Fibroblast of lung (primary cell): ENCODE results near the gene ARHGEF11. TPM values are rescaled to one million over a fixed set of nuclear protein-coding genes. Genes with fewer than 3 reads are reported as not detected.

ENCODE experiments used
- DNase-seq, 2 donors: peaks; one replicate each; pipeline versions ENCODE4 v3.0.0 to v3.0.0-alpha.2; 2010; ENCODE audit warnings: low read depth in 2 of 2
- H2AFZ ChIP-seq: 2 replicates; pipeline ENCODE4 v1.5.1; 2012; ENCODE audit warnings: low read length, control low read depth, inconsistent platforms
- H3K27ac ChIP-seq: 2 replicates; pipeline ENCODE4 v1.5.1; 2011; ENCODE audit warnings: low read length, control low read depth; ENCODE audit not compliant: insufficient read depth
- H3K27me3 ChIP-seq: 2 replicates; pipeline ENCODE4 v1.5.1; 2011; ENCODE audit warnings: mild to moderate bottlenecking, low read length; ENCODE audit not compliant: control insufficient read depth, insufficient read depth
- H3K36me3 ChIP-seq: 2 replicates; pipeline ENCODE4 v1.5.1; 2011; ENCODE audit warnings: low read length; ENCODE audit not compliant: control insufficient read depth, insufficient read depth
- H3K4me1 ChIP-seq: 2 replicates; pipeline ENCODE4 v1.5.1; 2011; ENCODE audit warnings: low read length; ENCODE audit not compliant: control insufficient read depth, insufficient read depth; ENCODE audit errors: extremely low read depth
- H3K4me2 ChIP-seq: 2 replicates; pipeline ENCODE4 v1.5.1; 2011; ENCODE audit warnings: low read length, control low read depth; ENCODE audit not compliant: insufficient read depth; ENCODE audit errors: extremely low read depth
- H3K4me3 ChIP-seq, 4 experiments: fragments of 200-600 bp in 1 of 4; sonication (generic) in 1 of 4; replicated peaks in 1 of 4; 2 replicates each; pipeline ENCODE4 v1.5.1; 2011 to 2016; ENCODE audit warnings: low read length in 4 of 4, low read depth in 3 of 4, mild to moderate bottlenecking in 3 of 4, control low read depth in 2 of 4, inconsistent platforms in 1 of 4, mixed read lengths in 1 of 4; ENCODE audit not compliant: insufficient read depth in 1 of 4; ENCODE audit errors: control extremely low read depth in 1 of 4
- H3K79me2 ChIP-seq: 2 replicates; pipeline ENCODE4 v1.5.1; 2012; ENCODE audit warnings: mild to moderate bottlenecking, low read length, inconsistent platforms; ENCODE audit not compliant: control insufficient read depth, insufficient read depth
- H3K9ac ChIP-seq: 2 replicates; pipeline ENCODE4 v1.5.1; 2011; ENCODE audit warnings: mild to moderate bottlenecking, low read length, control low read depth; ENCODE audit not compliant: insufficient read depth
- H3K9me3 ChIP-seq: 2 replicates; pipeline ENCODE4 v1.5.1; 2012; ENCODE audit warnings: low read depth, low read length; ENCODE audit not compliant: control insufficient read depth, insufficient read depth
- H4K20me1 ChIP-seq: 2 replicates; pipeline ENCODE4 v1.5.1; 2011; ENCODE audit warnings: low read length; ENCODE audit not compliant: control insufficient read depth, insufficient read depth; ENCODE audit errors: extremely low read depth
- EZH2 ChIP-seq: IDR thresholded peaks from 2 replicates; pipeline ENCODE4 v1.5.1; 2012; ENCODE audit warnings: low read length, control low read depth, mild to moderate bottlenecking; ENCODE audit errors: missing control alignments
- polyA plus RNA-seq, 2 donors: library from polyadenylated mRNA; depleted of rRNA in 1 of 2; stranded (reverse) in 1 of 2; unstranded in 1 of 2; fragments of >200 nt; gene quantifications; 2 replicates each; pipeline ENCODE4 v1.2.1, GENCODE V29; 2011 to 2012; ENCODE audit warnings: missing spikeins in 1 of 2
- total RNA-seq: library from RNA; depleted of rRNA; stranded (reverse); fragments of >200 nt; gene quantifications from 2 replicates; pipeline ENCODE4 v1.2.1, GENCODE V29; 2014
- TF ChIP-seq, protein P1 (sequence below), 2 donors: IDR thresholded peaks in 1 of 2; conservative IDR thresholded peaks in 1 of 2; 1 replicate in 1 of 2; 2 replicates in 1 of 2; pipeline ENCODE4 v1.5.1; 2011 to 2012; ENCODE audit warnings: low read length in 2 of 2, control low read depth in 1 of 2, inconsistent platforms in 1 of 2, low read depth in 1 of 2, mild to moderate bottlenecking in 1 of 2

ARHGEF11 gene
- total and polyA plus RNA-seq, 2 donors (not counting 1 experiment from before 2014, with no cell fraction given) = 12.8 to 29.1 TPM

GRCh38 chr1:157087030-157087429, 41.5 kb upstream of the ARHGEF11 start:
- H3K4me2 ChIP-seq = no peak overlapping the region
- no peak for DNase-seq
- no peaks in the 10 kb centered on the region for H4K20me1 ChIP-seq

DNA sequence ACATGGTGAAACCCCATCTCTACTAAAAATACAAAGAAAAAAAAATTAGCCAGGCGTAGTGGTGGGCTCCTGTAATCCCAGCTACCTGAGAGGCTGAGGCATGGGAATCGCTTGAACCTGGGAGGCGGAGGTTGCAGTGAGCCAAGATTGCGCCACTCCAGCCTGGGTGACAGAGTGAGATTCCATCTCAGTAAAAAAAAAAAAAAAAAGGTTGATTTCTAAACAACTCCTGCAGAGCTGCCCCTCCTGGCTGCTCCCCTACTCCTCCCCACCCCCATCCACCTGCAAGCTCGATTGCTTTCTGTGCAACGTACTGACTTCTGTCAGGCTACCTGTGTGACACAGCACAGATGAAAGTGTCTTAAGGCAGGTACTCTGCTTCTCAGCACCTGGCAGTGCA, 40.8 kb upstream of the ARHGEF11 start:
- no peak for DNase-seq
- TF ChIP-seq, protein P1, sequence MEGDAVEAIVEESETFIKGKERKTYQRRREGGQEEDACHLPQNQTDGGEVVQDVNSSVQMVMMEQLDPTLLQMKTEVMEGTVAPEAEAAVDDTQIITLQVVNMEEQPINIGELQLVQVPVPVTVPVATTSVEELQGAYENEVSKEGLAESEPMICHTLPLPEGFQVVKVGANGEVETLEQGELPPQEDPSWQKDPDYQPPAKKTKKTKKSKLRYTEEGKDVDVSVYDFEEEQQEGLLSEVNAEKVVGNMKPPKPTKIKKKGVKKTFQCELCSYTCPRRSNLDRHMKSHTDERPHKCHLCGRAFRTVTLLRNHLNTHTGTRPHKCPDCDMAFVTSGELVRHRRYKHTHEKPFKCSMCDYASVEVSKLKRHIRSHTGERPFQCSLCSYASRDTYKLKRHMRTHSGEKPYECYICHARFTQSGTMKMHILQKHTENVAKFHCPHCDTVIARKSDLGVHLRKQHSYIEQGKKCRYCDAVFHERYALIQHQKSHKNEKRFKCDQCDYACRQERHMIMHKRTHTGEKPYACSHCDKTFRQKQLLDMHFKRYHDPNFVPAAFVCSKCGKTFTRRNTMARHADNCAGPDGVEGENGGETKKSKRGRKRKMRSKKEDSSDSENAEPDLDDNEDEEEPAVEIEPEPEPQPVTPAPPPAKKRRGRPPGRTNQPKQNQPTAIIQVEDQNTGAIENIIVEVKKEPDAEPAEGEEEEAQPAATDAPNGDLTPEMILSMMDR (conservative IDR thresholded peaks at IDR 0.05 in 1 of 2, IDR thresholded peaks at IDR 0.05 in 1 of 2; ENCODE audit: low read depth in 1 of 2, low read length in 2 of 2) = no peak
- no peak for TF ChIP-seq EZH2
- Histone ChIP-seq H3K27ac (no peak overlapping the region), H2AFZ (no peak overlapping the region), H3K36me3 (no peaks in the 10 kb centered on the region), H3K27me3 (peaks cover 3% of the 10 kb centered on the region), H3K4me3 (no peak overlapping the region), H3K4me1 (no peaks in the 10 kb centered on the region), H3K9ac (no peak overlapping the region), H3K9me3 (no peaks in the 10 kb centered on the region), H3K4me2 (no peak overlapping the region), H4K20me1 (no peaks in the 10 kb centered on the region), H3K79me2 (no peaks in the 10 kb centered on the region)

More at GRCh38 chr1:157087030-157087429, 41.5 kb upstream of the ARHGEF11 start:
- H3K4me3 ChIP-seq = no peak overlapping the region
- H3K9me3 ChIP-seq = no peaks in the 10 kb centered on the region
- no peaks in the 10 kb centered on the region for H3K79me2 ChIP-seq
- no peak overlapping the region for H2AFZ ChIP-seq
- H3K4me1 ChIP-seq = no peaks in the 10 kb centered on the region
- no peak overlapping the region for H3K27ac ChIP-seq
- TF ChIP-seq, protein P1 (conservative IDR thresholded peaks at IDR 0.05 in 1 of 2, IDR thresholded peaks at IDR 0.05 in 1 of 2; ENCODE audit: low read depth in 1 of 2, low read length in 2 of 2) = no peak
- no peak for TF ChIP-seq EZH2
- H3K27me3 ChIP-seq = peaks cover 3% of the 10 kb centered on the region
- H3K9ac ChIP-seq = no peak overlapping the region
- no peaks in the 10 kb centered on the region for H3K36me3 ChIP-seq

DNA sequence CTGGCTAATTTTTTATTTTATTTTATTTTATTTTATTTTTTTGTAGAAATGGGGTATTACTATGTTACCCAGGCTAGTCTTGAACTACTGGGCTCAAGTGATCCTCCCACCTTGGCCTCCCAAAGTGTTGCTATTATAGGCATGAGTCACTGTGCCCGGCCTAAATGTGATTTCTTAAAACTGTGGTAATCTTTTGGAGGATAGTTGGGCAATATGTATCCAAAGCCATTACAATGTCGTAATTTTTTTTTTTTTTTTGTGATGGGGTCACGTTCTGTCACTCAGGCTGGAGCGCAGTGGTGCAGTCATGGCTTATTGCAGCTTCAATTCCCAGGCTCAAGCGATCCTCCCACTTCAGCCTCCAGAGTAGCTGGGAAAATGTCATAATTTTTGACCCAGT, 39.9 kb upstream of the ARHGEF11 start:
- Histone ChIP-seq H3K27ac (no peak overlapping the region), H3K79me2 (no peaks in the 10 kb centered on the region), H4K20me1 (no peaks in the 10 kb centered on the region), H3K27me3 (peaks cover 3% of the 10 kb centered on the region), H3K36me3 (no peaks in the 10 kb centered on the region), H3K9me3 (no peaks in the 10 kb centered on the region), H3K4me3 (no peak overlapping the region), H2AFZ (no peak overlapping the region), H3K4me2 (no peak overlapping the region), H3K4me1 (no peaks in the 10 kb centered on the region), H3K9ac (no peak overlapping the region)
- DNase-seq = peak in 1 of 2 donors; percentile 23
- no peak for TF ChIP-seq EZH2
- TF ChIP-seq, protein P1 (conservative IDR thresholded peaks at IDR 0.05 in 1 of 2, IDR thresholded peaks at IDR 0.05 in 1 of 2; ENCODE audit: low read depth in 1 of 2, low read length in 2 of 2) = no peak
